HG03103 (cell line): ENCODE data around the gene NEXN.
A peak's percentile ranks its signal among the peaks of the same experiment; 100 is the strongest.

Experiments used
- ATAC-seq: cut with Tn5 transposase; IDR thresholded peaks from one replicate; pipeline ENCODE4 v1.9.1; 2021; ENCODE audit warnings: low read depth; ENCODE audit not compliant: unreplicated experiment

Gene NEXN

GRCh38 chr1:77888081-77888780 lies at the start of gene NEXN:
Gene NEXN, plus strand, starts transcription at chr1:77888624. Its CDS starts 27,483 bp downstream, at chr1:77916107.
- ATAC-seq = peak; percentile 31

GRCh38 chr1:77841574-77841973 lies 46.9 kb upstream of the NEXN start:
- no peak for ATAC-seq

GRCh38 chr1:77845951-77846350 lies 42.5 kb upstream of the NEXN start:
- no peak for ATAC-seq

GRCh38 chr1:77846966-77847365 lies 41.5 kb upstream of the NEXN start:
- no peak for ATAC-seq

GRCh38 chr1:77847621-77848080 lies 40.8 kb upstream of the NEXN start:
- ATAC-seq = no peak

- no peak for ATAC-seq
Observed at GRCh38 chr1:77850082-77850481, 38.3 kb upstream of the NEXN start.

DNA sequence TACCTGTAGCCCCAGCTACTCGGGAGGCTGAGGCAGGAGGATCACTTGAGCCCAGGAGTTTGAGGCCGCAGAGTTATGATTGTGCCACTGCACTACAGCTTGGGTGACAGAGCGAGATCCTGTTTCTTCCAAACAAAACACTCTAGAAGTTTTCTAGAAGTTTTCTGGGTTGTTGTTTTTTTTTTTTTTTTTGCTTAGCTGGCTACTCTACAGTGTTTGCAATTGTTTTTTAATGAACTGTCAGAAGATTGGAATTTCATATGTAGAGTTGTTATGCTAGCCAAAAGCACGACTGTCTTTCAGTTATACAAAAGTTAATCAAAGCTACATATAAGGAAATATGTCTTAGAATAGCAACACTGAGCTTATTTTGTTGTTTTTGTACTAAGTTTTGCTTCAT lies 30.9 kb upstream of the NEXN start:
- ATAC-seq = no peak

GRCh38 chr1:77858725-77859124 lies 29.7 kb upstream of the NEXN start:
- no peak for ATAC-seq

GRCh38 chr1:77859248-77859647 lies 29.2 kb upstream of the NEXN start:
- ATAC-seq = no peak

GRCh38 chr1:77866296-77866695 lies 22.1 kb upstream of the NEXN start:
- ATAC-seq = no peak

- no peak for ATAC-seq
Observed at GRCh38 chr1:77872645-77873044, 15.8 kb upstream of the NEXN start.

DNA sequence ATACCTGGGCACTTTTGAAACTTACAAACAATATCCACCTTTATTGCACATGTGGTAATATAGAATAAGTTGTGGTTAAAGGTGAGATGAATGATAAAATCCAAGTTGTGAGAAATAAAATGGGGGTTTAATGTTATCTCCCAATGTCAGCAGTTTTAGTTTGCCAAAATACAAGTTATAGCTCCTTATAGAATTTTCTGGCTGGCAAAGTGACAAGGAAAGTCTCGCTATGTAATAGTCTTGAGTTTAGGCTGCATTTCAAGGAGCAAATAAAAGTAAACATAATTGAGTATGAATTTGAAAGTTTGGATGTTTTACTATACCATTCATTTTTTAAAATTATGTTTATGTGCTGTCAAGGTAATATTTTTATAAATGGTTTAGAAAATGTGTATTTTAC lies 15.0 kb upstream of the NEXN start:
- ATAC-seq = no peak

DNA sequence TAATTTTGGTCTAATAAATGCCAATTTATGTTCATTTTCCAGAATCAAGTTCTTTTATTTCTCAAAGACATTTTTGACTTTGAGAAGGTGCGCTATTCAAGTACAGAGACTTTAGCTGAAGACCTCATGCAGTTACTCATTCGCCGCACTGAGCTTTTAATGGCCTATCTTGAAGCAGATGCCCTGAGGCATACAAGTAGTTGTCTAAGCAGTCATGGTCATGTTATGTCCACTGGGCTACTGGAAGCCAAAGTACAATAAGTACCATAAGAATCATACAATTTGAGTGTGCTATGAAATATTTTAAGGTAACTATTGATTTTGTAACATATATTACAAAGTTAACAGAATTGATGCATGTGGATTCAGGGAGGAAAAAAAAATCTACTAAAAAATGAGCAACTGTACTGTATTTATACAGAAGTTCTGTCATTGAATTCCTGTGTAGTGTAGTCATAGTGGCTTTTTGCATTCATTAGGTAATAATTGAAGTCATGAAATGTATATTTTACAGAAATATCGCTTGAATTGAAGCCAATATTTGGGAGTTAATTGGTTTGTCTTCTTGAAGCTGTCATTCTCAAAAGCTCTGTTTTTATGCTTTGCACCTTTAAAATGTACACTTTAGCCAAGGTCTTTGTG lies 13.5 kb upstream of the NEXN start:
- ATAC-seq = no peak

- ATAC-seq = no peak
Observed at GRCh38 chr1:77876884-77877283, 11.5 kb upstream of the NEXN start.

DNA sequence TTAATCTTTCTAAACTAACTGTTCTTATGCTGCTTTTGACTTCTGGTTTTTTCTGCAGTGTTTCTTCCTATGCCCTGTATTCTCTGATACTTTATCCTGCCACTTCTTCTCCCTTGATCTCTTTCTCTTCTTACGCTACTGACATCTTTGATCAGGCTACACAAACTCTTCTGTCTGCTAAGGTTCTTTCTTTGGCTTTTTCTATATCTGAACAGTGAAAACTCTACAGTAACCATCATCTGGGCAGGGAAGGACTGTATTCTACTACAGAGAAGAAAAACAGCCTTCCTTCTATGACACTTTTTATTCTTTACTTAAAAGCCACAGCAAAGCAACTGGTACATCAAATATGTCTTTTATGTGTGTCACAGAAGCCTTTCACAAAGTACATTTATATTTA lies 7.4 kb upstream of the NEXN start:
- ATAC-seq = no peak

GRCh38 chr1:77882411-77882810 lies 6.0 kb upstream of the NEXN start:
- ATAC-seq = no peak

- ATAC-seq = peak; percentile 48
Observed at GRCh38 chr1:77888781-77889642, 588 bp downstream of the NEXN start.

DNA sequence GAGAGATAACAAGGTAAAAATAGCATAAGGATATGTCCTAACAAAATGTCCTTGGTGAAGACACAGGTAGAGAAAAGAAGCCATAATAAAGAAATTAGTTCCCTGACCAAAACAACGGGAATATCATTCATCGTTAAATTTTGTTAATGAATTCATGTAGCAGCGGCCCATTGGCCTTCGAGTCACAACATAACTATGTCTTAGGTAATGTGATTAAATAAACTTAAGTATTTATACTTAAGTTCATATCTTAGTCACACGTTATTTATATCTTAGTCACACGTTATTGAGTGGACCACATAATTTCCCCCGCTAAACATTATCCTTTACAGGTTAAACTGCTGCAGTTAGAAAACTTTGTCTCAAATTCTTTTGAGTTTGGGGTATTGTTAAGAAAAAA lies 1.2 kb downstream of the NEXN start:
- no peak for ATAC-seq

DNA sequence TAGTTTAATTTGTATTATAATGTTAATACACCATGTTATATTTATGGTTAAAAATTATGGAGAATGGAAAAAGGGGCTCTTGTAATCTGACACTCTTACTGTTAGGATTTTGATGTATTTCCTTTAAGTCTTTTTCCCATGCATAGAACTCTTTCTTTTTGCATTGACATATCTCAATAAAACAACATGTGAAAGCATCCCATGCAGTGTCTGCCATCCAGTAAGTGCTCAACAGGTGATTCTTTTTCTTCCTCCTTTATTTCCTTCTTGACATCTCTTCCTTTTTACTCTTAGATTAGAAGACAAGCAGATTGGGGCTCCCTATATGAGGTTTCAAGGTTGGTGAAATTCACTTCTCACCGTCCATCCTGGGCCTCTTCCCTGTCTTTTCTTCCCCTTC lies 2.8 kb downstream of the NEXN start:
- no peak for ATAC-seq

GRCh38 chr1:77899647-77900320 lies 11.4 kb downstream of the NEXN start:
- ATAC-seq = no peak
